ENCODE results near the gene IQCB1.
"Not testable (repeated sequence)": the region's sequence is repeated elsewhere in the genome, so short reads cannot be mapped to it uniquely, and the experiment has no call there.

- not testable (repeated sequence) for TF ChIP-seq CREB5 (CRISPR knock-in tag; IDR thresholded peaks at IDR 0.05; ENCODE audit: low read depth); ESRRG (CRISPR knock-in tag; IDR thresholded peaks at IDR 0.05); PATZ1 (CRISPR knock-in tag; IDR thresholded peaks at IDR 0.05; ENCODE audit: borderline replicate concordance); POU6F1 (CRISPR knock-in tag; IDR thresholded peaks at IDR 0.05; ENCODE audit: borderline replicate concordance, low read depth); ISL1 (CRISPR knock-in tag; IDR thresholded peaks at IDR 0.05); ZFP3 (CRISPR knock-in tag; IDR thresholded peaks at IDR 0.05); RARB (CRISPR knock-in tag; IDR thresholded peaks at IDR 0.05); ZNF565 (CRISPR knock-in tag; conservative IDR thresholded peaks at IDR 0.05; ENCODE audit: low read depth); ARNTL (CRISPR knock-in tag; IDR thresholded peaks at IDR 0.05; ENCODE audit: borderline replicate concordance, low read depth); GLIS3 (CRISPR knock-in tag; IDR thresholded peaks at IDR 0.05); ZC3H10 (CRISPR knock-in tag; IDR thresholded peaks at IDR 0.05)
Observed at GRCh38 chr3:121775095-121775494, 59.8 kb downstream of the IQCB1 start.

Data from SK-N-SH treated with all-trans-retinoic acid at 6 μM for 48 hours (cell line).